H1 (cell line): ENCODE data around the gene ZNF669. TPM values are rescaled to one million over a fixed set of nuclear protein-coding genes. Genes with fewer than 3 reads are reported as not detected.

Experiments
- CTCF ChIA-PET: fragments of 300-600 bp; sonication (Branson Sonifier 250); formaldehyde crosslinking; loops from one replicate; lab custom pipeline; 2021; ENCODE audit not compliant: partially characterized antibody; lab: Charles Lee
- POLR2A ChIA-PET: fragments of 300-600 bp; sonication (Branson Sonifier 250); formaldehyde crosslinking; loops from one replicate; lab custom pipeline; 2021; ENCODE audit warnings: inconsistent platforms; ENCODE audit not compliant: partially characterized antibody; lab: Charles Lee
- DNase-seq, 2 experiments: peaks; one replicate each; pipeline versions ENCODE4 v3.0.0 to v3.0.0-alpha.2; 2010 to 2022; ENCODE audit warnings: low spot score in 2 of 2, low read depth in 1 of 2, mixed read lengths in 1 of 2
- FAIRE-seq: peaks from 2 replicates; lab custom pipeline; 2011; peaks lifted over from hg19 to GRCh38; lab: Jason Lieb, UNC
- H2AFZ ChIP-seq: 2 replicates; pipeline ENCODE4 v1.8.1; 2012; ENCODE audit warnings: low read length, inconsistent platforms
- H2AK5ac ChIP-seq: 2 replicates; pipeline ENCODE4 v1.6.1; 2013; ENCODE audit warnings: low read depth, low read length
- H2BK120ac ChIP-seq: replicated peaks from 2 replicates; pipeline ENCODE3; 2013; ENCODE audit warnings: low read depth, low read length, inconsistent platforms
- H2BK12ac ChIP-seq: 2 replicates; pipeline ENCODE4 v1.6.1; 2013; ENCODE audit warnings: low read depth, low read length
- H2BK15ac ChIP-seq: 2 replicates; pipeline ENCODE4 v1.6.1; 2013; ENCODE audit warnings: low read length
- H2BK20ac ChIP-seq: 2 replicates; pipeline ENCODE4 v1.6.1; 2013; ENCODE audit warnings: low read length
- H2BK5ac ChIP-seq: 2 replicates; pipeline ENCODE4 v1.6.1; 2013; ENCODE audit warnings: low read depth, low read length
- H3K14ac ChIP-seq: 2 replicates; pipeline ENCODE4 v1.6.1; 2013; ENCODE audit warnings: inconsistent platforms; ENCODE audit not compliant: insufficient read length
- H3K18ac ChIP-seq: 2 replicates; pipeline ENCODE4 v1.6.1; 2013; ENCODE audit warnings: low read length; ENCODE audit errors: extremely low read depth
- H3K23ac ChIP-seq: 2 replicates; pipeline ENCODE4 v1.6.1; 2013; ENCODE audit warnings: inconsistent platforms; ENCODE audit not compliant: insufficient read length
- H3K23me2 ChIP-seq: 2 replicates; pipeline ENCODE4 v1.6.1; 2013; ENCODE audit warnings: low read depth, low read length
- H3K27ac ChIP-seq: 2 replicates; pipeline ENCODE4 v1.6.1; 2011; ENCODE audit warnings: low read depth, low read length, inconsistent platforms
- H3K27me3 ChIP-seq, 4 experiments: replicated peaks in 1 of 4; 1 replicate in 1 of 4; 2 replicates in 3 of 4; pipeline versions ENCODE4 v1.6.1 to v1.8.1; 2011 to 2013; ENCODE audit warnings: low read length in 3 of 4, mild to moderate bottlenecking in 3 of 4, inconsistent platforms in 2 of 4, mixed read lengths in 2 of 4, moderate library complexity in 1 of 4; ENCODE audit not compliant: control insufficient read depth in 3 of 4, insufficient read depth in 3 of 4; ENCODE audit errors: extremely low read depth in 1 of 4
- H3K36me3 ChIP-seq, 4 experiments: 2 replicates each; pipeline versions ENCODE4 v1.6.1 to v1.8.1; 2011 to 2013; ENCODE audit warnings: mild to moderate bottlenecking in 4 of 4, low read length in 3 of 4, moderate library complexity in 2 of 4, control low read depth in 1 of 4, inconsistent platforms in 1 of 4; ENCODE audit not compliant: insufficient read depth in 4 of 4, control insufficient read depth in 2 of 4
- H3K4ac ChIP-seq: replicated peaks from 2 replicates; pipeline ENCODE3; 2013; ENCODE audit warnings: low read length, low read depth, mixed read lengths, inconsistent platforms; ENCODE audit not compliant: insufficient read length
- H3K4me1 ChIP-seq, 4 experiments: replicated peaks in 1 of 4; 1 replicate in 1 of 4; 2 replicates in 3 of 4; pipeline versions ENCODE4 v1.6.1 to v1.8.1; 2011 to 2013; ENCODE audit warnings: low read length in 3 of 4, inconsistent platforms in 2 of 4, mixed read lengths in 1 of 4; ENCODE audit not compliant: insufficient read depth in 4 of 4, control insufficient read depth in 3 of 4
- H3K4me2 ChIP-seq, 2 experiments: 2 replicates each; pipeline versions ENCODE4 v1.6.1 to v1.8.1; 2011 to 2013; ENCODE audit warnings: low read depth in 2 of 2, low read length in 2 of 2, control low read depth in 1 of 2, inconsistent platforms in 1 of 2, mild to moderate bottlenecking in 1 of 2; ENCODE audit not compliant: insufficient read depth in 1 of 2
- H3K4me3 ChIP-seq, 4 experiments: fragments of 200-600, 300-600 bp in 1 of 4; sonication (generic), shearing (Covaris generic), sonication (Bioruptor Twin) in 1 of 4; 2 replicates each; pipeline versions ENCODE4 v1.5.1 to v1.8.1; 2011 to 2016; ENCODE audit warnings: low read length in 4 of 4, low read depth in 3 of 4, control low read depth in 2 of 4, inconsistent platforms in 2 of 4, mild to moderate bottlenecking in 2 of 4, mixed read lengths in 1 of 4, moderate library complexity in 1 of 4; ENCODE audit not compliant: insufficient read depth in 2 of 4; ENCODE audit errors: extremely low read depth in 1 of 4
- H3K56ac ChIP-seq: replicated peaks from 2 replicates; pipeline ENCODE3; 2013; ENCODE audit warnings: low read depth, mild to moderate bottlenecking, mixed read lengths, low read length, inconsistent platforms; ENCODE audit not compliant: insufficient read length
- H3K79me1 ChIP-seq: 2 replicates; pipeline ENCODE4 v1.6.1; 2013; ENCODE audit warnings: low read depth, low read length, control low read depth
- H3K79me2 ChIP-seq, 2 experiments: 2 replicates each; pipeline versions ENCODE4 v1.6.1 to v1.8.1; 2012 to 2013; ENCODE audit warnings: low read length in 2 of 2, mild to moderate bottlenecking in 2 of 2, inconsistent platforms in 1 of 2; ENCODE audit not compliant: insufficient read depth in 2 of 2, control insufficient read depth in 1 of 2
- H3K9ac ChIP-seq, 4 experiments: replicated peaks in 1 of 4; 1 replicate in 1 of 4; 2 replicates in 3 of 4; pipeline versions ENCODE4 v1.6.1 to v1.8.1; 2011 to 2013; ENCODE audit warnings: low read depth in 3 of 4, low read length in 3 of 4, control low read depth in 2 of 4, mild to moderate bottlenecking in 2 of 4, moderate library complexity in 2 of 4, inconsistent platforms in 1 of 4; ENCODE audit errors: extremely low read depth in 1 of 4
- H3K9me3 ChIP-seq, 2 experiments: 2 replicates each; pipeline versions ENCODE4 v1.6.1 to v1.8.1; 2012 to 2013; ENCODE audit warnings: mild to moderate bottlenecking in 2 of 2, moderate library complexity in 2 of 2, control low read depth in 1 of 2, inconsistent platforms in 1 of 2, low read depth in 1 of 2, low read length in 1 of 2, mixed read lengths in 1 of 2; ENCODE audit not compliant: insufficient read depth in 2 of 2
- H4K20me1 ChIP-seq, 2 experiments: replicated peaks in 1 of 2; 2 replicates each; pipeline versions ENCODE3 to v1.8.1; 2011 to 2013; ENCODE audit warnings: inconsistent platforms in 2 of 2, low read length in 2 of 2, mild to moderate bottlenecking in 1 of 2; ENCODE audit not compliant: insufficient read depth in 2 of 2, control insufficient read depth in 1 of 2
- H4K5ac ChIP-seq: 2 replicates; pipeline ENCODE4 v1.6.1; 2013; ENCODE audit warnings: low read length, low read depth, mixed read lengths, inconsistent platforms; ENCODE audit not compliant: insufficient read length
- H4K8ac ChIP-seq: 2 replicates; pipeline ENCODE4 v1.8.0; 2013; ENCODE audit warnings: mild to moderate bottlenecking, moderate library complexity, low read length, inconsistent platforms; ENCODE audit not compliant: insufficient read depth; ENCODE audit errors: extremely low read depth
- H4K91ac ChIP-seq: replicated peaks from 2 replicates; pipeline ENCODE3; 2013; ENCODE audit warnings: low read length, mixed read lengths, inconsistent platforms; ENCODE audit not compliant: insufficient read length
- BCL11A ChIP-seq, 2 experiments: IDR thresholded peaks; one replicate each; pipeline ENCODE4 v1.6.1; 2011; ENCODE audit warnings: low read depth in 2 of 2, low read length in 2 of 2, mild to moderate bottlenecking in 2 of 2
- E2F6 ChIP-seq: IDR thresholded peaks from 2 replicates; pipeline ENCODE4 v1.6.1; 2012; ENCODE audit warnings: inconsistent platforms
- RNF2 ChIP-seq: fragments of 200-900, 300-1000 bp; sonication (generic); IDR thresholded peaks from 2 replicates; pipeline ENCODE4 v1.7.1; 2016; ENCODE audit warnings: borderline replicate concordance, low read depth, mild to moderate bottlenecking, antibody characterized with exemption, low read length; ENCODE audit not compliant: poor library complexity, severe bottlenecking; ENCODE audit errors: missing control alignments
- SIN3A ChIP-seq, 2 experiments: IDR thresholded peaks in 1 of 2; conservative IDR thresholded peaks in 1 of 2; 2 replicates each; pipeline ENCODE4 v1.6.1; 2011 to 2012; ENCODE audit warnings: low read length in 2 of 2, improper control_type of control experiment in 1 of 2, low read depth in 1 of 2, mild to moderate bottlenecking in 1 of 2
- SIX5 ChIP-seq: IDR thresholded peaks from 2 replicates; pipeline ENCODE4 v1.6.1; 2011; ENCODE audit warnings: mild to moderate bottlenecking, low read depth, low read length
- WGBS, 2 experiments: shearing (Covaris generic) in 1 of 2; methylation state at CpG; one replicate each; pipeline versions ENCODE4 v1.1.6 to v1.1.7; 2013 to 2015; ENCODE audit warnings: low lambda C conversion rate in 2 of 2, mixed read lengths in 2 of 2, inconsistent platforms in 1 of 2, low coverage in 1 of 2, missing lambda C conversion rate in 1 of 2; ENCODE audit not compliant: insufficient replicate concordance in 2 of 2, insufficient coverage in 1 of 2, insufficient read length in 1 of 2; ENCODE audit errors: extremely low coverage in 1 of 2, missing lambda C conversion rate in 1 of 2; 5-methylcytosine and 5-hydroxymethylcytosine counted together
- polyA plus RNA-seq, 7 experiments: library from polyadenylated mRNA; depleted of rRNA in 3 of 7; stranded (reverse) in 5 of 7; unstranded in 2 of 7; fragments of >200 nt in 5 of 7; fragments of 200-250 nt in 2 of 7; gene quantifications; 1 replicate in 5 of 7; 2 replicates in 1 of 7; 4 replicates in 1 of 7; pipeline versions ENCODE4 v1.2.1 to v1.2.3, GENCODE V29; 2011 to 2013; ENCODE audit warnings: missing spikeins in 2 of 7, mixed read lengths in 2 of 7
- total RNA-seq: library from RNA; stranded (reverse); fragmentation: NEBNext Ultra II Directional; extraction: Animal tissue kit (Norgen Biotek cat#: 25700); gene quantifications from 2 replicates; pipeline ENCODE4 v1.2.1, GENCODE V29; 2021

ZNF669 gene
- total and polyA plus RNA-seq, 2 of the 8 experiments (the other 6 are each of a cell fraction or from before 2014, with no cell fraction given): 4.8 to 20.3 TPM

GRCh38 chr1:247085310-247085709 lies 18.8 kb downstream of the ZNF669 start:
- whole genome bisulfite sequencing, 2 experiments: 97% methylated on average over 8 of the region's 8 CpGs; no CpG with 5 or more reads in 1 of the 2 experiments
- DNase-seq (no peak), FAIRE-seq (no peak)
- no peaks in the 10 kb centered on the region for H3K27me3 ChIP-seq
- no peaks in the 10 kb centered on the region for H3K9me3 ChIP-seq
- no peak overlapping the region for H2AFZ ChIP-seq
- H3K79me1 ChIP-seq: no peaks in the 10 kb centered on the region
- H3K56ac ChIP-seq: no peak overlapping the region
- no peak overlapping the region for H3K27ac ChIP-seq
- no peak overlapping the region for H2BK120ac ChIP-seq
- ChIA-PET POLR2A (interaction anchor here (1.1 kb wide), 1 partner anchor 19 kb away, joined by 3 read pairs; no protein-coding TSS in a partner anchor), CTCF (no interaction called here)
- no peak overlapping the region for H3K14ac ChIP-seq
- no peaks in the 10 kb centered on the region for H3K23me2 ChIP-seq
- H2BK15ac ChIP-seq: no peak overlapping the region
- H3K23ac ChIP-seq: no peak overlapping the region
- no peak overlapping the region for H2BK5ac ChIP-seq
- no peak overlapping the region for H3K18ac ChIP-seq
- H4K91ac ChIP-seq: no peak overlapping the region
- H4K20me1 ChIP-seq: no peaks in the 10 kb centered on the region
- no peak overlapping the region for H2AK5ac ChIP-seq
- H3K4ac ChIP-seq: no peak overlapping the region
- H3K36me3 ChIP-seq: no peaks in the 10 kb centered on the region
- H3K4me1 ChIP-seq: peaks cover 0 to under 1% (median 0%) of the 10 kb centered on the region in 4 experiments; a peak in 1 of 7 replicates
- H4K8ac ChIP-seq: no peak overlapping the region; the same call in 1 of the 2 replicates
- no peak overlapping the region for H3K4me2 ChIP-seq
- no peak overlapping the region for H2BK12ac ChIP-seq
- no peaks in the 10 kb centered on the region for H3K79me2 ChIP-seq
- H3K9ac ChIP-seq: no peak overlapping the region
- H2BK20ac ChIP-seq: no peak overlapping the region
- H4K5ac ChIP-seq: no peak overlapping the region
- TF ChIP-seq E2F6: no peak
- no peak for TF ChIP-seq SIX5
- TF ChIP-seq BCL11A (IDR thresholded peaks at IDR 0.05; ENCODE audit: low read depth in 2 of 2, low read length in 2 of 2): no peak
- TF ChIP-seq SIN3A (conservative IDR thresholded peaks at IDR 0.05 in 1 of 2, IDR thresholded peaks at IDR 0.05 in 1 of 2; ENCODE audit: low read depth in 1 of 2, low read length in 2 of 2): no peak
- TF ChIP-seq RNF2: no peak
- H3K4me3 ChIP-seq: no peak overlapping the region
